K562 (cell line): Measurements from ENCODE around the gene UBE2O. TPM values are rescaled to one million over a fixed set of nuclear protein-coding genes. Genes with fewer than 3 reads are reported as not detected.

Experiments
- BCL6 ChIP-seq: fragments of 250-450 bp; sonication (Bioruptor Pico); IDR thresholded peaks from 2 replicates; pipeline ENCODE4 v1.4.0; 2020
- CC2D1A ChIP-seq: fragments of 450-650 bp; IDR thresholded peaks from 2 replicates; pipeline ENCODE4 v1.6.1; 2017; ENCODE audit warnings: mild to moderate bottlenecking
- FOXA3 ChIP-seq, 2 experiments: fragments of 450-650 bp in 1 of 2; sonication (generic) in 1 of 2; formaldehyde crosslinking; IDR thresholded peaks in 1 of 2; conservative IDR thresholded peaks in 1 of 2; 2 replicates each; pipeline versions ENCODE4 v1.4.0 to v1.8.0; 2020 to 2022; ENCODE audit warnings: mild to moderate bottlenecking in 2 of 2, missing genetic modification reagents in 1 of 2
- HDAC2 ChIP-seq: fragments of 450-650 bp; IDR thresholded peaks from 2 replicates; pipeline ENCODE4 v1.6.1; 2016; ENCODE audit warnings: mild to moderate bottlenecking
- HEY1 ChIP-seq: fragments of 250-450 bp; sonication (Bioruptor Pico); IDR thresholded peaks from 2 replicates; pipeline ENCODE4 v1.5.0; 2020; ENCODE audit warnings: mild to moderate bottlenecking, moderate library complexity, borderline replicate concordance
- RAD21 ChIP-seq, 2 experiments: fragments of 250-450 bp in 1 of 2; fragments of 450-650 bp in 1 of 2; sonication (Bioruptor Pico) in 1 of 2; formaldehyde crosslinking in 1 of 2; IDR thresholded peaks in 1 of 2; conservative IDR thresholded peaks in 1 of 2; 2 replicates each; pipeline versions ENCODE4 v1.4.0 to v1.8.0; 2020 to 2022; ENCODE audit warnings: mild to moderate bottlenecking in 2 of 2, moderate library complexity in 1 of 2
- SNIP1 ChIP-seq: fragments of 450-650 bp; IDR thresholded peaks from 2 replicates; pipeline ENCODE4 v1.7.1; 2017; ENCODE audit warnings: low read depth, mild to moderate bottlenecking
- TAL1 ChIP-seq: fragments of 450-650 bp; IDR thresholded peaks from 2 replicates; pipeline ENCODE4 v1.6.1; 2016; ENCODE audit warnings: mild to moderate bottlenecking
- ZNF384 ChIP-seq: IDR thresholded peaks from 2 replicates; pipeline ENCODE4 v1.6.1; 2012; ENCODE audit warnings: low read depth, low read length, improper control_type of control experiment
- ZNF551 ChIP-seq: fragments of 250-450 bp; sonication (Bioruptor Pico); IDR thresholded peaks from 2 replicates; pipeline ENCODE4 v1.5.0; 2021; ENCODE audit warnings: mild to moderate bottlenecking, moderate library complexity
- polyA plus RNA-seq, 8 experiments: library from polyadenylated mRNA; depleted of rRNA in 4 of 8; stranded (reverse) in 5 of 8; unstranded in 3 of 8; fragments of >200 nt; fragmentation: Nextera tagmentation in 2 of 8; fragmentation: Illumina TruSeq in 1 of 8; extraction: Ambion mirVana in 2 of 8; extraction: Trizol in 1 of 8; gene quantifications; 2 replicates each; pipeline versions ENCODE4 v1.2.1 to v1.2.3, GENCODE V29; 2011 to 2014; ENCODE audit warnings: inconsistent platforms in 1 of 8, missing spikeins in 1 of 8
- total RNA-seq, 7 experiments: library from RNA; depleted of rRNA in 6 of 7; stranded (reverse); fragments of >200 nt in 6 of 7; fragmentation: Illumina TruSeq in 2 of 7; extraction: Trizol in 2 of 7; gene quantifications; 2 replicates each; pipeline versions ENCODE4 v1.2.1 to v1.2.3, GENCODE V29; 2011 to 2021; ENCODE audit warnings: low replicate concordance in 1 of 7
- TF ChIP-seq, protein P1 (sequence below): IDR thresholded peaks from 2 replicates; pipeline ENCODE4 v1.6.1; 2011; ENCODE audit warnings: borderline replicate concordance, low read depth, mild to moderate bottlenecking, moderate library complexity, low read length; ENCODE audit not compliant: insufficient read depth, poor library complexity, severe bottlenecking
- TF ChIP-seq, protein P2 (sequence below), 3 experiments: IDR thresholded peaks in 2 of 3; conservative IDR thresholded peaks in 1 of 3; 2 replicates each; pipeline ENCODE4 v1.5.1; 2011 to 2012; ENCODE audit warnings: low read length in 3 of 3, mild to moderate bottlenecking in 3 of 3, control low read depth in 2 of 3, improper control_type of control experiment in 1 of 3, inconsistent platforms in 1 of 3, low read depth in 1 of 3, mixed read lengths in 1 of 3, moderate library complexity in 1 of 3; ENCODE audit not compliant: insufficient read depth in 2 of 3
- TF ChIP-seq, protein P3 (sequence below), 2 experiments: fragments of 450-650 bp; formaldehyde crosslinking in 1 of 2; IDR thresholded peaks; 2 replicates each; pipeline versions ENCODE4 v1.4.0 to v1.6.1; 2014 to 2020; ENCODE audit warnings: mild to moderate bottlenecking in 2 of 2, borderline replicate concordance in 1 of 2, low read depth in 1 of 2

The UBE2O gene
- total and polyA plus RNA-seq, 9 of the 15 experiments (the other 6 are each of a cell fraction or from before 2014, with no cell fraction given) = 1.6 to 39.7 (median 13.3) TPM

DNA sequence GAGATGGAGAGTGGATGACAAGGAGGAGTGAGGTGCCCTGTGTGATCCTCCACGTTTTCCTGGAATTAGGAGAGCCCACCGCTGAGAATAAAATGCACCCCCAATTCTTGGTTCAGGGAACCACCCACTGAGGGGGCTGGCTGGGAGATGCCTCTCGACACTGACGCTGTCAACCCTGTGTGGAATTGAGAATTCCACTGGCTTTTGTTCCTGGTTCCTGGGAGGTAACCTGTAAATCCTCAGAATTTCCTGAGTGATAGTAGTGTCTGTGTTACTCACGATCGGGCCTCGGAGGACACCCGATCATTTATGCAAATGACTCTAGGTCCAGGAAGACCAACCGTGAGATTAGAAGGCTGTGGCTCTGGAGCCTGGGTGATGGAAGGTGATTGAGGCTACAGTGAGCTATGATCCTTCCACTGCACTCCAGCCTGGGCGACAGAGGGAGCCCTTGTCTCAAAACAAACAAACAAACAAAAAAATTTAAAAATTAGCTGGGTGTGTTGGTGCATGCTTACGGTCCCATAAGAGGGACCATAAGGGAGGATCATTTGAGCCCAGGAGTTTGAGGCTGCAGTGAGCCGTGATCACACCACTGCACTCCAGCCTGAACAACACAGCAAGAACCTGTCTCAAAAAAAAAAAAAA lies 87.6 kb downstream of the UBE2O start (continued):
- TF ChIP-seq, protein P1, sequence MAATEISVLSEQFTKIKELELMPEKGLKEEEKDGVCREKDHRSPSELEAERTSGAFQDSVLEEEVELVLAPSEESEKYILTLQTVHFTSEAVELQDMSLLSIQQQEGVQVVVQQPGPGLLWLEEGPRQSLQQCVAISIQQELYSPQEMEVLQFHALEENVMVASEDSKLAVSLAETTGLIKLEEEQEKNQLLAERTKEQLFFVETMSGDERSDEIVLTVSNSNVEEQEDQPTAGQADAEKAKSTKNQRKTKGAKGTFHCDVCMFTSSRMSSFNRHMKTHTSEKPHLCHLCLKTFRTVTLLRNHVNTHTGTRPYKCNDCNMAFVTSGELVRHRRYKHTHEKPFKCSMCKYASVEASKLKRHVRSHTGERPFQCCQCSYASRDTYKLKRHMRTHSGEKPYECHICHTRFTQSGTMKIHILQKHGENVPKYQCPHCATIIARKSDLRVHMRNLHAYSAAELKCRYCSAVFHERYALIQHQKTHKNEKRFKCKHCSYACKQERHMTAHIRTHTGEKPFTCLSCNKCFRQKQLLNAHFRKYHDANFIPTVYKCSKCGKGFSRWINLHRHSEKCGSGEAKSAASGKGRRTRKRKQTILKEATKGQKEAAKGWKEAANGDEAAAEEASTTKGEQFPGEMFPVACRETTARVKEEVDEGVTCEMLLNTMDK = peak; percentile 27
- TF ChIP-seq CC2D1A (no peak), TAL1 (no peak), RAD21 (CRISPR knock-in tag; conservative IDR thresholded peaks at IDR 0.05 in 1 of 2, IDR thresholded peaks at IDR 0.05 in 1 of 2) (peak; percentile 27 to 36; a peak in 3 of 4 replicates), ZNF551 (CRISPR knock-in tag) (no peak), ZNF384 (peak; percentile 69; the same call in 1 of the 2 replicates), HDAC2 (no peak), HEY1 (CRISPR knock-in tag) (no peak), FOXA3 (CRISPR knock-in tag; conservative IDR thresholded peaks at IDR 0.05 in 1 of 2, IDR thresholded peaks at IDR 0.05 in 1 of 2) (peak in 1 of 2 experiments; percentile 59; a peak in 2 of 4 replicates), BCL6 (CRISPR knock-in tag) (no peak), SNIP1 (no peak)
- TF ChIP-seq, protein P2, sequence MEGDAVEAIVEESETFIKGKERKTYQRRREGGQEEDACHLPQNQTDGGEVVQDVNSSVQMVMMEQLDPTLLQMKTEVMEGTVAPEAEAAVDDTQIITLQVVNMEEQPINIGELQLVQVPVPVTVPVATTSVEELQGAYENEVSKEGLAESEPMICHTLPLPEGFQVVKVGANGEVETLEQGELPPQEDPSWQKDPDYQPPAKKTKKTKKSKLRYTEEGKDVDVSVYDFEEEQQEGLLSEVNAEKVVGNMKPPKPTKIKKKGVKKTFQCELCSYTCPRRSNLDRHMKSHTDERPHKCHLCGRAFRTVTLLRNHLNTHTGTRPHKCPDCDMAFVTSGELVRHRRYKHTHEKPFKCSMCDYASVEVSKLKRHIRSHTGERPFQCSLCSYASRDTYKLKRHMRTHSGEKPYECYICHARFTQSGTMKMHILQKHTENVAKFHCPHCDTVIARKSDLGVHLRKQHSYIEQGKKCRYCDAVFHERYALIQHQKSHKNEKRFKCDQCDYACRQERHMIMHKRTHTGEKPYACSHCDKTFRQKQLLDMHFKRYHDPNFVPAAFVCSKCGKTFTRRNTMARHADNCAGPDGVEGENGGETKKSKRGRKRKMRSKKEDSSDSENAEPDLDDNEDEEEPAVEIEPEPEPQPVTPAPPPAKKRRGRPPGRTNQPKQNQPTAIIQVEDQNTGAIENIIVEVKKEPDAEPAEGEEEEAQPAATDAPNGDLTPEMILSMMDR (IDR thresholded peaks at IDR 0.05 in 2 of 3, conservative IDR thresholded peaks at IDR 0.05 in 1 of 3; ENCODE audit: insufficient read depth in 2 of 3, low read depth in 1 of 3, low read length in 3 of 3) = peak; percentile 52 to 70 (median 54)
- TF ChIP-seq, protein P3, sequence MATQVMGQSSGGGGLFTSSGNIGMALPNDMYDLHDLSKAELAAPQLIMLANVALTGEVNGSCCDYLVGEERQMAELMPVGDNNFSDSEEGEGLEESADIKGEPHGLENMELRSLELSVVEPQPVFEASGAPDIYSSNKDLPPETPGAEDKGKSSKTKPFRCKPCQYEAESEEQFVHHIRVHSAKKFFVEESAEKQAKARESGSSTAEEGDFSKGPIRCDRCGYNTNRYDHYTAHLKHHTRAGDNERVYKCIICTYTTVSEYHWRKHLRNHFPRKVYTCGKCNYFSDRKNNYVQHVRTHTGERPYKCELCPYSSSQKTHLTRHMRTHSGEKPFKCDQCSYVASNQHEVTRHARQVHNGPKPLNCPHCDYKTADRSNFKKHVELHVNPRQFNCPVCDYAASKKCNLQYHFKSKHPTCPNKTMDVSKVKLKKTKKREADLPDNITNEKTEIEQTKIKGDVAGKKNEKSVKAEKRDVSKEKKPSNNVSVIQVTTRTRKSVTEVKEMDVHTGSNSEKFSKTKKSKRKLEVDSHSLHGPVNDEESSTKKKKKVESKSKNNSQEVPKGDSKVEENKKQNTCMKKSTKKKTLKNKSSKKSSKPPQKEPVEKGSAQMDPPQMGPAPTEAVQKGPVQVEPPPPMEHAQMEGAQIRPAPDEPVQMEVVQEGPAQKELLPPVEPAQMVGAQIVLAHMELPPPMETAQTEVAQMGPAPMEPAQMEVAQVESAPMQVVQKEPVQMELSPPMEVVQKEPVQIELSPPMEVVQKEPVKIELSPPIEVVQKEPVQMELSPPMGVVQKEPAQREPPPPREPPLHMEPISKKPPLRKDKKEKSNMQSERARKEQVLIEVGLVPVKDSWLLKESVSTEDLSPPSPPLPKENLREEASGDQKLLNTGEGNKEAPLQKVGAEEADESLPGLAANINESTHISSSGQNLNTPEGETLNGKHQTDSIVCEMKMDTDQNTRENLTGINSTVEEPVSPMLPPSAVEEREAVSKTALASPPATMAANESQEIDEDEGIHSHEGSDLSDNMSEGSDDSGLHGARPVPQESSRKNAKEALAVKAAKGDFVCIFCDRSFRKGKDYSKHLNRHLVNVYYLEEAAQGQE (IDR thresholded peaks at IDR 0.05; ENCODE audit: borderline replicate concordance) = peak; percentile 36; the same call in 1 of the 2 replicates
- TF ChIP-seq, protein P3 (CRISPR knock-in tag; IDR thresholded peaks at IDR 0.05; ENCODE audit: low read depth) = no peak
- TF ChIP-seq, all 486 proteins: peak for 6
